ENCODE data around the gene TMEM181. TPM values are rescaled to one million over a fixed set of nuclear protein-coding genes. Genes with fewer than 3 reads are reported as not detected.

Gene TMEM181
- total and polyA plus RNA-seq, 2 experiments from 2014 or later = 17.9 to 21.0 TPM

DNA sequence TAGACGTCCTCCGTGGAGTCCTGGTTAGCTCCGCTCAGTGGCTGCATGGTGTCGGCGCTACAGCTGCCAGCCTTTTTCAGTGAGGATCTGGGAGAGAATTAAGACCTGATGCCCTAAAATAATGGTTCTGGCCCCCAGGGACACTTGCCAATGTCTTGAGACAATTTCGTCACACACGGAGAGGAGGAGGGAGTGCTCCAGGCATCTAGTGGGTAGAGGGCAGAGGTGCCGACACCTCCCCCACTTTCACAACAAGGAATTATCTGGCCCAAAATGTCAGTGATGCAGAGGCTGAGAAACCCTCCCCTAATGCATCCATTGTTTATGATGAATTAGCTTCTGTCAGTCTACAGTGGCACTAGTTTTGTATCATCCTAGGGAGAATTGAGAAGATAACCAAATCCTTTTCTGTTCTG, 24.4 kb downstream of the TMEM181 start:
- Histone ChIP-seq H3K27me3 (no peaks in the 10 kb centered on the region), H3K4me1 (ENCODE audit: low read depth) (no peaks in the 10 kb centered on the region), H3K36me3 (peaks cover 25% of the 10 kb centered on the region), H3K9me3 (ENCODE audit: low read depth) (no peaks in the 10 kb centered on the region), H3K27ac (no peak overlapping the region), H3K4me3 (no peak overlapping the region)
- TF ChIP-seq, protein P1, sequence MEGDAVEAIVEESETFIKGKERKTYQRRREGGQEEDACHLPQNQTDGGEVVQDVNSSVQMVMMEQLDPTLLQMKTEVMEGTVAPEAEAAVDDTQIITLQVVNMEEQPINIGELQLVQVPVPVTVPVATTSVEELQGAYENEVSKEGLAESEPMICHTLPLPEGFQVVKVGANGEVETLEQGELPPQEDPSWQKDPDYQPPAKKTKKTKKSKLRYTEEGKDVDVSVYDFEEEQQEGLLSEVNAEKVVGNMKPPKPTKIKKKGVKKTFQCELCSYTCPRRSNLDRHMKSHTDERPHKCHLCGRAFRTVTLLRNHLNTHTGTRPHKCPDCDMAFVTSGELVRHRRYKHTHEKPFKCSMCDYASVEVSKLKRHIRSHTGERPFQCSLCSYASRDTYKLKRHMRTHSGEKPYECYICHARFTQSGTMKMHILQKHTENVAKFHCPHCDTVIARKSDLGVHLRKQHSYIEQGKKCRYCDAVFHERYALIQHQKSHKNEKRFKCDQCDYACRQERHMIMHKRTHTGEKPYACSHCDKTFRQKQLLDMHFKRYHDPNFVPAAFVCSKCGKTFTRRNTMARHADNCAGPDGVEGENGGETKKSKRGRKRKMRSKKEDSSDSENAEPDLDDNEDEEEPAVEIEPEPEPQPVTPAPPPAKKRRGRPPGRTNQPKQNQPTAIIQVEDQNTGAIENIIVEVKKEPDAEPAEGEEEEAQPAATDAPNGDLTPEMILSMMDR (IDR thresholded peaks at IDR 0.05; ENCODE audit: low read depth, low read length) = no peak
- peak in 1 of 2 donors; percentile 17 for DNase-seq (ENCODE audit: low read depth in 1 of 2, low spot score in 1 of 2)

DNA sequence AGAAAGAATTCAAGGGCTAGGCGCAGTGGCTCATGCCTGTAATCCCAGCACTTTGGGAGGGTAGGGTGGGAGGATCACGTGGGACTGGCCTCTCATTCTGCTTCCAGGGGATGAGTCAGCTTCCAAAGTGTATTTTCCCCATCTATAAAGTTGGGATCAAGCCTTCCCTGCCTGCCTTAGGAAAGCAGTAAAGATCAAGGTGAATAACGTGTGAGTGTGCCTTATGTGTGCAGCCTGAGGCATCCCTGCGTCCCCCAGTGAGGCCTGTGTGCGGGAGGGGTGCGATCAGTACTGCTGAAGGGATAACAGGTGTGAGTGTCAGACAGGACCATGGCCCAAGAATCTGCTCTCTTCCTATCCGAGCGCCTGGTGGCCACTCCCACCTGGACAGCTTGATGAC, 26.8 kb downstream of the TMEM181 start:
- Histone ChIP-seq H3K9me3 (ENCODE audit: low read depth) (no peaks in the 10 kb centered on the region), H3K27me3 (no peaks in the 10 kb centered on the region), H3K27ac (no peak overlapping the region), H3K4me1 (ENCODE audit: low read depth) (no peaks in the 10 kb centered on the region), H3K4me3 (no peak overlapping the region), H3K36me3 (peaks cover 42% of the 10 kb centered on the region)
- TF ChIP-seq, protein P1 (IDR thresholded peaks at IDR 0.05; ENCODE audit: low read depth, low read length) = no peak
- no peak for DNase-seq (ENCODE audit: low read depth in 1 of 2, low spot score in 1 of 2)

DNA sequence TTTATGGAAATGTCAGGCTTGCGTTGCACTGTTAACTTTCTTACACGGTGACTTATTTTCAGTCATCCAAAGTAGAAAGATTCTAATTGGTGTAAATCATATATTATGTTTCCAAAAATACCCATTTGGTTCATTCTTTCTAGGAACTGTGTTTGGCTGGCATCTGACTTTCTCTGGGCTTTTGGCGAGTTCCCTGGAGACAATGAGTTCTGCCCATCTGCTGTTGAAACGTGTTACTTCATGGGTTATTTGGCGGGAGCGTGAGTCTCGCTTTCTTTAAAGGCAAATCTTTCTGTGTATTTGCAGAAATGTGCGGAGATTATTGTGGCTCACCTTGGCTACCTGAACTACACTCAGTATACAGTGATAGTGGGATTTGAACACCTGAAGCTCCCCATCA, 29.5 kb downstream of the TMEM181 start:
- H3K27ac ChIP-seq = no peak overlapping the region
- no peaks in the 10 kb centered on the region for H3K9me3 ChIP-seq (ENCODE audit: low read depth)
- H3K4me3 ChIP-seq = no peak overlapping the region
- DNase-seq (ENCODE audit: low read depth in 1 of 2, low spot score in 1 of 2) = no peak
- TF ChIP-seq, protein P1 (IDR thresholded peaks at IDR 0.05; ENCODE audit: low read depth, low read length) = no peak
- H3K36me3 ChIP-seq = peaks cover 61% of the 10 kb centered on the region
- H3K27me3 ChIP-seq = no peaks in the 10 kb centered on the region
- H3K4me1 ChIP-seq (ENCODE audit: low read depth) = no peaks in the 10 kb centered on the region

DNA sequence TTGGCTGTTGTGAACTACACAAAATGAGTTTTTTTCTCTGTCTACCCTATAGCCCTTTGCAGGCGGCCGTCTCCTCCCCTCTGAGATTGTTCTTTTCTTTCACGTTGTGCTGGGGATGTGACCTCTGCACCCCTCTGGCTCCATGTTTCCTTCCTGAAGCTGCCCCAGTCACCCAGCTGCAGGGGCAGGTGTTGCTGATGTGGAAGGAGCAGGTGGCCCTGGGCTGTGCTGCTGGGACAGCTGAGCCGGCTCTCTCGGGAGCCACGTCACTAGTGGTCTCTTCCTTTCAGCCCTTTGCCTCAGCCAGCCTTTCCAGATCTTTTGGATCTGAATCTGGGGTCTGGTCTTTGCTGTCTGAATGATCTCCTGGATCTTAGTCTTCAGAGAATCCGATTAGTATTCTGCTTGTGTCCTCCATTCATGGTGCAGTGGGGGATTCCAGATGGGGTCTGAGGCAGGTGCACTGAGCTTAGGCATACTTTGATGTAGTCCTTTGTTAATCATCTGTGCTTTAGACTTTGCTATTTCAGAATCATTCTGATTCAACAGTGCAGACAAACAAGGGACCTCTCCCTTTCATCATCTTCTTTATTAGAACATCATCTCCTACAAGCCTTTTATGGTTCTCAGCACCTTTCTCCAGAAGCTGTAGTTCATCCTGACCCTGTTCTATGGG, 31.4 kb downstream of the TMEM181 start:
- DNase-seq (ENCODE audit: low read depth in 1 of 2, low spot score in 1 of 2) = no peak
- Histone ChIP-seq H3K27ac (no peak overlapping the region), H3K27me3 (no peaks in the 10 kb centered on the region), H3K9me3 (ENCODE audit: low read depth) (no peaks in the 10 kb centered on the region), H3K4me1 (ENCODE audit: low read depth) (no peaks in the 10 kb centered on the region), H3K4me3 (no peak overlapping the region), H3K36me3 (peaks cover 55% of the 10 kb centered on the region)
- TF ChIP-seq, protein P1 (IDR thresholded peaks at IDR 0.05; ENCODE audit: low read depth, low read length) = no peak

DNA sequence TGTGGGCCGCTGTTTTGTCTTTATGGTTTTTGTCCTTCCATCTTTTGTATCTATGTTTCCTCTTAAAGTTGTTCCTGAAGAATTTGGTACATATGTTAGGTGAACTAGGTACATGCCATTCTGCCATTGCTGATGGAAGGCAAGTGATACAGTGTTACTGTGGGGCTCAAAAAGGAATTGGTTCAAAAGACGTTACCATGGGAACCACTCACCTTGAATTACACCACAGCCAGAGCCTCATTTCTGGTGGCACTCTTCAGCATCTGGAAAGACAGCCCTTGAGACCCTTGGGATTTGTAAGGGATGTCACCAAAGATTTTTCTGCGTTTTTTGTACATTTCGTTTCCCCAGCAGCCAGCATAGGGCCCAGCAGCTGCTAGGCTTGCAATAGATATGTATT, 31.9 kb downstream of the TMEM181 start:
- Histone ChIP-seq H3K27me3 (no peaks in the 10 kb centered on the region), H3K27ac (no peak overlapping the region), H3K9me3 (ENCODE audit: low read depth) (no peaks in the 10 kb centered on the region), H3K4me1 (ENCODE audit: low read depth) (no peaks in the 10 kb centered on the region), H3K4me3 (no peak overlapping the region), H3K36me3 (peaks cover 51% of the 10 kb centered on the region)
- no peak for DNase-seq (ENCODE audit: low read depth in 1 of 2, low spot score in 1 of 2)
- TF ChIP-seq, protein P1 (IDR thresholded peaks at IDR 0.05; ENCODE audit: low read depth, low read length) = no peak
